Measurements from ENCODE around the gene DMRTB1. TPM values are rescaled to one million over a fixed set of nuclear protein-coding genes. Genes with fewer than 3 reads are reported as not detected.

The DMRTB1 gene
- total RNA-seq, 1 experiment from 2014 or later: not detected

GRCh38 chr1:53471000-53471399 is 11.8 kb downstream of the DMRTB1 start:
- Histone ChIP-seq H3K4me1 (ENCODE audit: insufficient read depth, low read length) (no peaks in the 10 kb centered on the region), H3K36me3 (ENCODE audit: low read depth, low read length) (no peaks in the 10 kb centered on the region), H4K20me1 (ENCODE audit: low read length) (no peaks in the 10 kb centered on the region), H3K9ac (ENCODE audit: low read length) (no peak overlapping the region), H3K4me2 (ENCODE audit: low read length) (no peak overlapping the region), H3K9me3 (ENCODE audit: low read length) (no peaks in the 10 kb centered on the region), H3K79me2 (ENCODE audit: low read length) (no peaks in the 10 kb centered on the region), H3K27me3 (ENCODE audit: low read length) (peaks cover 8% of the 10 kb centered on the region), H3K4me3 (ENCODE audit: low read length) (no peak overlapping the region), H3K9me2 (replicated peaks; ENCODE audit: low read length) (no peaks in the 10 kb centered on the region), H3F3A (ENCODE audit: low read length, unreplicated experiment) (no peaks in the 10 kb centered on the region), H2AFZ (ENCODE audit: low read length) (no peak overlapping the region), H3K27ac (ENCODE audit: low read length) (no peak overlapping the region)
- DNase-seq (no peak), ATAC-seq (no peak)
- ChIA-PET POLR2A (ENCODE audit: unreplicated experiment) (no interaction called here), CTCF (no interaction called here)
- no TSS peak for BruUV-seq (replicated peaks)
- intact Hi-C loops (cut with micrococcal nuclease): no loop called here
- TF ChIP-seq EZH2 (IDR thresholded peaks at IDR 0.05; ENCODE audit: low read length, unreplicated experiment): no peak
- no peak for TF ChIP-seq CTCF (conservative IDR thresholded peaks at IDR 0.05; ENCODE audit: low read depth, low read length)
- no peak for TF ChIP-seq EZH2phosphoT487 (IDR thresholded peaks at IDR 0.05; ENCODE audit: borderline replicate concordance, low read length)

- 0 out of 2 replicates have a peak, but pooled peaks have one; percentile 35 for ATAC-seq
- ChIA-PET CTCF (no interaction called here), POLR2A (ENCODE audit: unreplicated experiment) (interaction anchor here (0.6 kb wide), 1 partner anchor 358 kb away, joined by 10 read pairs; no protein-coding TSS in a partner anchor)
- no peaks in the 10 kb centered on the region for H4K20me1 ChIP-seq (ENCODE audit: low read length)
- no peak overlapping the region for H3K9ac ChIP-seq (ENCODE audit: low read length)
- H3K4me1 ChIP-seq (ENCODE audit: insufficient read depth, low read length): no peaks in the 10 kb centered on the region
- no peaks in the 10 kb centered on the region for H3K36me3 ChIP-seq (ENCODE audit: low read depth, low read length)
- no peak overlapping the region for H3K4me2 ChIP-seq (ENCODE audit: low read length)
- no peaks in the 10 kb centered on the region for H3K9me2 ChIP-seq (replicated peaks; ENCODE audit: low read length)
- peaks cover 26% of the 10 kb centered on the region for H3K27me3 ChIP-seq (ENCODE audit: low read length)
- H3K79me2 ChIP-seq (ENCODE audit: low read length): no peaks in the 10 kb centered on the region
- BruUV-seq (replicated peaks): no TSS peak
- intact Hi-C loops (cut with micrococcal nuclease): loop anchor here (1.0 kb wide), 1 partner anchor 29 kb away; no protein-coding TSS in a partner anchor
- no peaks in the 10 kb centered on the region for H3K9me3 ChIP-seq (ENCODE audit: low read length)
- DNase-seq: peak; percentile 14
- H3F3A ChIP-seq (ENCODE audit: low read length, unreplicated experiment): no peaks in the 10 kb centered on the region
- no peak overlapping the region for H3K4me3 ChIP-seq (ENCODE audit: low read length)
- H3K27ac ChIP-seq (ENCODE audit: low read length): no peak overlapping the region
- TF ChIP-seq CTCF (conservative IDR thresholded peaks at IDR 0.05; ENCODE audit: low read depth, low read length) (peak; percentile 44), EZH2phosphoT487 (IDR thresholded peaks at IDR 0.05; ENCODE audit: borderline replicate concordance, low read length) (no peak)
- H2AFZ ChIP-seq (ENCODE audit: low read length): no peak overlapping the region
Measured at GRCh38 chr1:53473463-53473862, 14.3 kb downstream of the DMRTB1 start.

- DNase-seq: no peak
- no peak overlapping the region for H3K27ac ChIP-seq (ENCODE audit: low read length)
- no peak overlapping the region for H3K9ac ChIP-seq (ENCODE audit: low read length)
- no peaks in the 10 kb centered on the region for H3K36me3 ChIP-seq (ENCODE audit: low read depth, low read length)
- H3K4me3 ChIP-seq (ENCODE audit: low read length): no peak overlapping the region
- H3K4me1 ChIP-seq (ENCODE audit: insufficient read depth, low read length): no peaks in the 10 kb centered on the region
- no peak overlapping the region for H2AFZ ChIP-seq (ENCODE audit: low read length)
- ATAC-seq: no peak
- H4K20me1 ChIP-seq (ENCODE audit: low read length): no peaks in the 10 kb centered on the region
- CTCF ChIA-PET: no interaction called here
- no peak overlapping the region for H3K4me2 ChIP-seq (ENCODE audit: low read length)
- POLR2A ChIA-PET (ENCODE audit: unreplicated experiment): no interaction called here
- H3K79me2 ChIP-seq (ENCODE audit: low read length): no peaks in the 10 kb centered on the region
- H3K27me3 ChIP-seq (ENCODE audit: low read length): peaks cover 26% of the 10 kb centered on the region
- no TSS peak for BruUV-seq (replicated peaks)
- intact Hi-C loops (cut with micrococcal nuclease): no loop called here
- H3K9me3 ChIP-seq (ENCODE audit: low read length): no peaks in the 10 kb centered on the region
- TF ChIP-seq EZH2phosphoT487 (IDR thresholded peaks at IDR 0.05; ENCODE audit: borderline replicate concordance, low read length): no peak
- H3F3A ChIP-seq (ENCODE audit: low read length, unreplicated experiment): no peaks in the 10 kb centered on the region
- no peaks in the 10 kb centered on the region for H3K9me2 ChIP-seq (replicated peaks; ENCODE audit: low read length)
Measured at GRCh38 chr1:53475664-53476063, 16.5 kb downstream of the DMRTB1 start.

Measured in PC-3 (cell line).